GM23338 (cell line): ENCODE measurements around the gene CTRB2. TPM values are rescaled to one million over a fixed set of nuclear protein-coding genes. Genes with fewer than 3 reads are reported as not detected.

Source experiments
- ATAC-seq: fragments of 200-7000 bp; cut with Tn5 transposase; 3 replicates; pipeline ENCODE4 v1.9.1; 2020
- DNase-seq: peaks from one replicate; pipeline ENCODE4 v3.0.0-alpha.2; 2015; ENCODE audit warnings: low spot score
- H2AFZ ChIP-seq: fragments of 200-600 bp; sonication (generic); 2 replicates; pipeline ENCODE4 v1.8.0; 2016; ENCODE audit warnings: antibody characterized with exemption, mild to moderate bottlenecking, moderate library complexity
- H3F3A ChIP-seq: fragments of 200-600 bp; sonication (generic); replicated peaks from 2 replicates; pipeline ENCODE4 v1.8.0; 2017; ENCODE audit warnings: antibody characterized with exemption, mixed run types, low read depth
- H3K27ac ChIP-seq: fragments of 200-600 bp; sonication (generic); 2 replicates; pipeline ENCODE4 v1.6.1; 2016; ENCODE audit warnings: low read depth
- H3K27me3 ChIP-seq: fragments of 200-600 bp; sonication (generic); 2 replicates; pipeline ENCODE4 v1.8.0; 2016; ENCODE audit warnings: mild to moderate bottlenecking, mixed run types, moderate library complexity; ENCODE audit not compliant: insufficient read depth
- H3K36me3 ChIP-seq: fragments of 200-600 bp; sonication (generic); 2 replicates; pipeline ENCODE4 v1.8.0; 2016; ENCODE audit warnings: mild to moderate bottlenecking; ENCODE audit not compliant: insufficient read depth
- H3K4me1 ChIP-seq: fragments of 200-600 bp; sonication (generic); 2 replicates; pipeline ENCODE4 v1.8.0; 2016; ENCODE audit warnings: mild to moderate bottlenecking, moderate library complexity; ENCODE audit not compliant: insufficient read depth
- H3K4me2 ChIP-seq: fragments of 200-600 bp; sonication (generic); 2 replicates; pipeline ENCODE4 v1.7.1; 2017; ENCODE audit warnings: mixed run types
- H3K4me3 ChIP-seq: fragments of 200-600 bp; sonication (generic); 2 replicates; pipeline ENCODE4 v1.6.1; 2016; ENCODE audit warnings: mixed run types
- H3K79me2 ChIP-seq: fragments of 200-600 bp; sonication (generic); replicated peaks from 2 replicates; pipeline ENCODE4 v1.8.0; 2017; ENCODE audit warnings: mild to moderate bottlenecking; ENCODE audit not compliant: insufficient read depth
- H3K9me2 ChIP-seq: fragments of 200-600 bp; sonication (generic); 2 replicates; pipeline ENCODE4 v1.8.0; 2017; ENCODE audit not compliant: insufficient read depth
- H4K20me1 ChIP-seq: fragments of 200-600 bp; sonication (generic); replicated peaks from 2 replicates; pipeline ENCODE4 v1.8.0; 2017; ENCODE audit warnings: mild to moderate bottlenecking; ENCODE audit not compliant: insufficient read depth
- H3K27ac Mint-ChIP-seq: 2 replicates; pipeline ENCODE4 v1.8.0; 2020; ENCODE audit warnings: inconsistent platforms, mild to moderate bottlenecking, moderate library complexity, mixed read lengths
- H3K27me3 Mint-ChIP-seq: 3 replicates; pipeline ENCODE4 v1.8.0; 2022; ENCODE audit warnings: low read depth, mild to moderate bottlenecking, moderate library complexity, mixed read lengths, inconsistent platforms; ENCODE audit not compliant: insufficient read depth, poor library complexity
- H3K36me3 Mint-ChIP-seq: 3 replicates; pipeline ENCODE4 v1.8.0; 2021; ENCODE audit warnings: low read depth, mild to moderate bottlenecking, inconsistent platforms, moderate library complexity, mixed read lengths
- H3K4me1 Mint-ChIP-seq: 3 replicates; pipeline ENCODE4 v1.8.0; 2020; ENCODE audit warnings: mild to moderate bottlenecking, inconsistent platforms, mixed read lengths
- H3K4me3 Mint-ChIP-seq: 3 replicates; pipeline ENCODE4 v1.8.0; 2021; ENCODE audit warnings: moderate library complexity, mild to moderate bottlenecking, inconsistent platforms, mixed read lengths
- H3K9me3 Mint-ChIP-seq: 3 replicates; pipeline ENCODE4 v1.8.0; 2020; ENCODE audit warnings: moderate library complexity, mild to moderate bottlenecking, inconsistent platforms, mixed read lengths
- CTCF ChIP-seq, 2 experiments: fragments of 200-600 bp in 1 of 2; sonication (generic) in 1 of 2; conservative IDR thresholded peaks; 2 replicates each; pipeline versions ENCODE4 v1.5.1 to v1.6.1; 2016 to 2017; ENCODE audit warnings: antibody characterized with exemption in 2 of 2, low read depth in 2 of 2, mild to moderate bottlenecking in 2 of 2, moderate library complexity in 1 of 2
- EZH2 ChIP-seq: fragments of 200-600 bp; sonication (generic); IDR thresholded peaks from one replicate; pipeline ENCODE4 v1.8.0; 2017; ENCODE audit warnings: antibody characterized with exemption, mild to moderate bottlenecking, low read depth; ENCODE audit not compliant: unreplicated experiment
- EZH2phosphoT487 ChIP-seq: fragments of 200-600 bp; sonication (generic); IDR thresholded peaks from one replicate; pipeline ENCODE4 v1.8.1; 2018; ENCODE audit warnings: antibody characterized with exemption; ENCODE audit not compliant: unreplicated experiment
- JUNB ChIP-seq: IDR thresholded peaks from one replicate; pipeline ENCODE4 v1.6.1; 2016; ENCODE audit warnings: antibody characterized with exemption; ENCODE audit not compliant: unreplicated experiment
- NANOG ChIP-seq: IDR thresholded peaks from 2 replicates; pipeline ENCODE4 v1.6.1; 2016; ENCODE audit warnings: antibody characterized with exemption, borderline replicate concordance
- STAT1 ChIP-seq: IDR thresholded peaks from one replicate; pipeline ENCODE4 v1.6.1; 2016; ENCODE audit warnings: antibody characterized with exemption; ENCODE audit not compliant: unreplicated experiment
- ZNF114 ChIP-seq: fragments of 250-450 bp; sonication (Bioruptor Pico); IDR thresholded peaks from 2 replicates; pipeline ENCODE4 v1.5.0; 2020; ENCODE audit warnings: mild to moderate bottlenecking, moderate library complexity
- ZNF462 ChIP-seq: fragments of 250-450 bp; sonication (Bioruptor Pico); IDR thresholded peaks from 2 replicates; pipeline ENCODE4 v1.5.0; 2020; ENCODE audit warnings: mild to moderate bottlenecking, moderate library complexity
- polyA plus RNA-seq: library from polyadenylated mRNA; unstranded; fragments of >200 nt; fragmentation: Nextera tagmentation; extraction: Ambion mirVana; gene quantifications from 2 replicates; pipeline ENCODE4 v1.2.1, GENCODE V29; 2016
- total RNA-seq: library from RNA; depleted of rRNA; stranded (reverse); fragments of >200 nt; shearing (Covaris generic); gene quantifications from 2 replicates; pipeline ENCODE4 v1.2.3, GENCODE V29; 2014

Gene CTRB2
- total and polyA plus RNA-seq, 2 experiments from 2014 or later: not detected

GRCh38 chr16:75192606-75193264, 14.2 kb downstream of the CTRB2 start (continued):
- no peak for TF ChIP-seq STAT1
- TF ChIP-seq CTCF (conservative IDR thresholded peaks at IDR 0.05; ENCODE audit: low read depth in 2 of 2): no peak

GRCh38 chr16:75189638-75190245, 17.2 kb downstream of the CTRB2 start:
- Histone ChIP-seq H3K4me2 (no peak overlapping the region), H2AFZ (no peak overlapping the region), H3K4me3 (no peak overlapping the region), H3K36me3 (no peaks in the 10 kb centered on the region), H3K27ac (no peak overlapping the region), H3K79me2 (no peaks in the 10 kb centered on the region), H3K27me3 (no peaks in the 10 kb centered on the region), H3K9me2 (no peaks in the 10 kb centered on the region), H3F3A (0 out of 2 replicates have a peak, but pooled peaks cover 2% of the 10 kb centered on the region), H4K20me1 (no peaks in the 10 kb centered on the region), H3K4me1 (no peaks in the 10 kb centered on the region)
- Mint-ChIP-seq H3K27ac (no peak overlapping the region), H3K4me1 (no peaks in the 10 kb centered on the region; the same call in 2 of the 3 replicates), H3K27me3 (peaks cover 7% of the 10 kb centered on the region), H3K4me3 (no peak overlapping the region), H3K9me3 (no peaks in the 10 kb centered on the region; the same call in 1 of the 3 replicates), H3K36me3 (no peaks in the 10 kb centered on the region)
- no peak for ATAC-seq
- no peak for DNase-seq
- no peak for TF ChIP-seq JUNB
- TF ChIP-seq EZH2phosphoT487: no peak
- no peak for TF ChIP-seq EZH2
- no peak for TF ChIP-seq ZNF462 (CRISPR knock-in tag)
- no peak for TF ChIP-seq NANOG
- no peak for TF ChIP-seq ZNF114 (CRISPR knock-in tag)
